Measurements from ENCODE around the gene SCN4A. TPM values are rescaled to one million over a fixed set of nuclear protein-coding genes. Genes with fewer than 3 reads are reported as not detected.

Gene SCN4A
- total RNA-seq, 1 donor from 2014 or later, result 0.18 TPM

DNA sequence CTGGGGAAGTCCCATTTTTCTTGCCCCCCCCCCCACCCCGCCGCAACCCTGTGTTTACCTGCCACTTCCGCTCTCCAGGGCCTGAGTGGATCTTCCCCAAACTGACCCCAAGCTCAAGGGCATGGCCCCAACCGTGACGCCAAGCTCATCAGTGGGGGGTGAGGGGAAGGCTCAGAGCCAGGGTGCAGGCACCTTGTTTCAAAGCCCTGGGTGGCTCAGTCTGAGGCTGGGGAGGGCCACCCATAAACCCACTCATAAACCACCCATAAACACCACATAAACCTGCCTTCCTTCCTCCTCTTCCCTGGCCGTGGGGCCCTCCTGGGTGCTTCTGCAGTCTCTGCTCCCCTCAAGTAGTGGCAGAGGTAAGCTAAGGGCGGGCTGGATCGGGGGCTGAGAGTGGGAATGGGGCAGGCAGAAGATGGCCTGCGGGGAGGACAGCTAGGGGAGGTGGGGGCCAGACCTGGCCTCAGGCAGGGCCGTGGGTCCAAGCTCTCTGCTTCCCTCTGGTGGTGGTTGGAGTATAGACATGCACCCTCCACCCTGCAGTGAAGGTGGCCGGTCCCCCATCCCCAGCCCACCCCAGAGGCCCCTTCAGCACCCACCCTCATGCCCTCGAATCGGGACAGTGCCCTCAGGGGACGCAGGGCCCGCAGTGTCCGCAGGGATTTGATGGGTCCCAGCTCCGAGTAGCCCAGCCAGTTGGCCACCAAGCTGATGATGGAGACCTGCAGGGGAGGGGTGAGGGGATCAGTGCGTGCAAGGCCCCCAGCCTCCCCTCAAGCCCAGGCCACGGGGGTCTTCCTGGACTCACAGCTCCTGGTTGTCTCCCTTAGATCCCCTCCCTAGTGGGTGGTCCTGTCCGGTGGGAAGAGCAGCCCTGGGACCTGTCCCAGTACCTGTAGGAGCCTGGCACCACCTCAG is 26.0 kb downstream of the SCN4A start:
- no peaks in the 10 kb centered on the region for H3K9me3 ChIP-seq
- H3K27me3 ChIP-seq (ENCODE audit: low read depth), result no peaks in the 10 kb centered on the region
- H3K36me3 ChIP-seq, result no peaks in the 10 kb centered on the region
- no peak overlapping the region for H3K4me3 ChIP-seq
- ATAC-seq, result peak; percentile 78 to 82
- peak; percentile 65 for DNase-seq
- intact Hi-C loops (cut with DNase I), result no loop called here
- no peak overlapping the region for H3K27ac ChIP-seq
- TF ChIP-seq, protein P1, sequence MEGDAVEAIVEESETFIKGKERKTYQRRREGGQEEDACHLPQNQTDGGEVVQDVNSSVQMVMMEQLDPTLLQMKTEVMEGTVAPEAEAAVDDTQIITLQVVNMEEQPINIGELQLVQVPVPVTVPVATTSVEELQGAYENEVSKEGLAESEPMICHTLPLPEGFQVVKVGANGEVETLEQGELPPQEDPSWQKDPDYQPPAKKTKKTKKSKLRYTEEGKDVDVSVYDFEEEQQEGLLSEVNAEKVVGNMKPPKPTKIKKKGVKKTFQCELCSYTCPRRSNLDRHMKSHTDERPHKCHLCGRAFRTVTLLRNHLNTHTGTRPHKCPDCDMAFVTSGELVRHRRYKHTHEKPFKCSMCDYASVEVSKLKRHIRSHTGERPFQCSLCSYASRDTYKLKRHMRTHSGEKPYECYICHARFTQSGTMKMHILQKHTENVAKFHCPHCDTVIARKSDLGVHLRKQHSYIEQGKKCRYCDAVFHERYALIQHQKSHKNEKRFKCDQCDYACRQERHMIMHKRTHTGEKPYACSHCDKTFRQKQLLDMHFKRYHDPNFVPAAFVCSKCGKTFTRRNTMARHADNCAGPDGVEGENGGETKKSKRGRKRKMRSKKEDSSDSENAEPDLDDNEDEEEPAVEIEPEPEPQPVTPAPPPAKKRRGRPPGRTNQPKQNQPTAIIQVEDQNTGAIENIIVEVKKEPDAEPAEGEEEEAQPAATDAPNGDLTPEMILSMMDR (IDR thresholded peaks at IDR 0.05), result peak; percentile 82
- peaks cover 12% of the 10 kb centered on the region for H3K4me1 ChIP-seq

DNA sequence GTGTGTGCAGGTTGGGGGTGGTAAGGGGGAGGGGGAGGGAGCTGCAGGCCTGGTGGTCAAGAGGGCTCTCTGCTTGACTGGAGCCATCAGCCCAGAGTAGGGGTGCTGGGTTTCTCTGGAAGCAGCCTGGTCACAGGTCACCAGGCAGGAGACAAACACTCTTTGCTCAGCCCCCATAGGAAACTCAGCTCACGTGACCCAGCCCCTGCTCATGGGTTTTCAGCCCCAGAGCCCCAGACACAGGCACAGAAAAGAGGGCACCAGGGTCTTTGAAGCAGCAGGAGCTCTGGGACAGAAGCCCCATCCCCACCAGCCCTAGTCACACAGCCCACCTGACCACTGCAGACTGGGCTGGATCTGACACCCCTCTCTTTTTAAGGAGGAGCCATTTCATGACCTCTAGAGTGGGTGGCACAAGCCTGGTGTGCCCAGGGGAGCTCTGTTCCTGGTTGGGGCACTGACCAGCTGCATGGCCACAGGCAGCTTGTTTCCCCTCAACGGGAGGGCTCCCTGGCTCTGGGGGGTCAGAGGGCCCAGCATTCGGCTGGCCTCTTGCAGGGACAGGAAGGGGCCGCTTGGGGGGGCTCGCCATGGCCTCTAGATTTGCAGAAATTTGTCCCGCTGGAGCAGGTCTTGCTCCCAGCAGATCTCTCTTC is 26.8 kb downstream of the SCN4A start:
- Histone ChIP-seq H3K4me1 (peaks cover 12% of the 10 kb centered on the region), H3K4me3 (no peak overlapping the region), H3K9me3 (no peaks in the 10 kb centered on the region), H3K27me3 (ENCODE audit: low read depth) (no peaks in the 10 kb centered on the region), H3K36me3 (no peaks in the 10 kb centered on the region), H3K27ac (no peak overlapping the region)
- DNase-seq (no peak), ATAC-seq (no peak)
- intact Hi-C loops (cut with DNase I), result no loop called here
- TF ChIP-seq, protein P1 (IDR thresholded peaks at IDR 0.05), result no peak

DNA sequence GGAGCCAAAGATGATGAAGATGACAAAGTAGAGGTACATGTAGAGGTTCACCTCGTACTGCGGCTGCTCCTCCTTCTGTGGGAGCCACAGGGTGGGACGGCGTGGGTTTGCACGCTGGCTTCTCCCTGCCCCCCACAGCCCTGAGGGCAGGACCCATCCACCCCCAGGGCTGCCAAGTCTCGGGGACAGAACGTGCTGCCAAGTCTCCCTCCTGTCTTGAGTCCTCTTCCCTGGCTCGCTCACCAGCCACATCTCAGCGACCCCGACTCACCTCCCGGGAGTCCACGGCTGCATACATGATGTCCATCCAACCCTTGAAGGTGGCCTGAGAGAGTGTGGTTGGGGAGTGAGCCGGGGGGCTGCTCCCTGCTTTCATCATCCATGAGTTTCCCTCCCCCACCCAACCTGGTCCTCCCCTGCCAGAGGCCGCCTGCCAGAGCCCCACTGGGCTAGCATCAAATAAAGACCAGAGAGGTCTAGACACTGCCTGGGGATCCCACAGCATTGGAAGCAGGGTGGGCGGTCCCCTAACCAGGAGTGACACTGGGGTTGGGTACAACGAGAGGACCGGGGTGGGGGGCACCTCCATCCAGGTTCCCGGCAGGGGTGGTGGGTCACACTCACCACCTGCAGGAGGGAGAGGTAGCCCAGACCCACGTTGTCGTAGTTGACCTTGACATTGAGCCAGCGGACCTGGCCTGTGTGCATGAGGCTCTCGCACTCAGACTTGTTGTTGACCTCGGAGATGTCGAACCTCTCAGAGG is 27.8 kb downstream of the SCN4A start:
- Histone ChIP-seq H3K9me3 (no peaks in the 10 kb centered on the region), H3K36me3 (no peaks in the 10 kb centered on the region), H3K4me3 (no peak overlapping the region), H3K27ac (no peak overlapping the region), H3K4me1 (peaks cover 12% of the 10 kb centered on the region), H3K27me3 (ENCODE audit: low read depth) (no peaks in the 10 kb centered on the region)
- ATAC-seq, result no peak
- intact Hi-C loops (cut with DNase I), result no loop called here
- TF ChIP-seq, protein P1 (IDR thresholded peaks at IDR 0.05), result no peak
- no peak for DNase-seq

DNA sequence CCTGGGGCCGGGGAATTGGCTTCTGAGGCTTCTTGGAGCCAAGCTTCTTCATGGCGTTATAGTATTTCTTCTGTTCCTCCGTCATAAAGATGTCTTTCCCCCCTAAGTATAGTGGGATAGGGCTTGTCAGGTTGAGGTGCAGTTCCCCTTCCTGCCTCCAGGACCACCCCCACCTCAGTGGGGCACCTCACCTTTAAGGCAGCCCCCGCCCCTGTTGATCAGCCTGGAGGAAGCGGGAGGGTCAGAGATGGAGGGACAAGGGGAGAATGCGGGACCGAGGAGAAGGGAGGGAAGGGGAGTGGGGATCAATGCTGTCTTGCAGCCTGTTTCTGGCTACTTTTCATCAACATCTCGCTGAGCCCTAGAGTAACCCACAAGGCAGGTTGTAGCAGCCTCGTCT is 29.0 kb downstream of the SCN4A start:
- Histone ChIP-seq H3K4me3 (no peak overlapping the region), H3K27ac (no peak overlapping the region), H3K9me3 (no peaks in the 10 kb centered on the region), H3K4me1 (peaks cover 12% of the 10 kb centered on the region), H3K27me3 (ENCODE audit: low read depth) (no peaks in the 10 kb centered on the region), H3K36me3 (no peaks in the 10 kb centered on the region)
- TF ChIP-seq, protein P1 (IDR thresholded peaks at IDR 0.05), result no peak
- DNase-seq, result no peak
- intact Hi-C loops (cut with DNase I), result no loop called here
- no peak for ATAC-seq

DNA sequence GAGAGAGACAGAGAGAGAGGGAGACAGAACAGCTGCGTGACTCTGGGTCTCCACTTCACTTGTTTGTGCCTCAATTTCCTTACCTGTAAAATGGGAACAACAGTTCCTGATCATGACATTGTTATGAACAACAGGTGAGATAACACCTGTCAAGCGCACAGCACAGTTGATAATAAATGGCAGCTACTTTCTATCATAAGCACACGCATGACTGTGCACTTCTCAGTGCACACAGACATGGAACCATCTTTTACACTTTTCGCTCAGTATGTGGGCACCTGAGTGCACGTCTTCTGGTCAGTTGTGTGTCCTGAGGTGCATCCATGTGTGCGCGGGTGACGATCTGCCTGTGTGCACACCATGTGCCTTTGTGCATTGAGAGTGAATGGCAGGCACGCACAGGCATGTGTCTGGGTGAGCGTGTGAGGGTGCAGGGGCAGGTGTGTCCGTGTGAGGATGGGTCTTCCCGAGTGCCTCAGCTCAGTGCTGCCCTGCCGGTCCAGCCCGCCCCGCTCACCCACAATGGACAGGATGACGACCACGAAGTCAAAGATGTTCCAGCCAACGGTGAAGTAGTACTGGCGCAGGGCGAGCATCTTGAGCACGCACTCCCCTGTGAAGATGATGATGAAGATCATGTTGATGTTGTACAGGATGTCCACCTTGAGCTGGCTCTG is 30.3 kb downstream of the SCN4A start:
- Histone ChIP-seq H3K27me3 (ENCODE audit: low read depth) (no peaks in the 10 kb centered on the region), H3K36me3 (no peaks in the 10 kb centered on the region), H3K27ac (no peak overlapping the region), H3K4me3 (no peak overlapping the region), H3K4me1 (peaks cover 12% of the 10 kb centered on the region), H3K9me3 (no peaks in the 10 kb centered on the region)
- intact Hi-C loops (cut with DNase I), result no loop called here
- DNase-seq (no peak), ATAC-seq (no peak)
- TF ChIP-seq, protein P1 (IDR thresholded peaks at IDR 0.05), result no peak

Data from lower lobe of right lung (tissue), 2 donors.